VCaP (cell line): ENCODE results near the gene ZFAND3.

ENCODE experiments used
- H3K27ac ChIP-seq: fragments of 450-650 bp; 2 replicates; pipeline ENCODE4 v1.5.1; 2017
- CTCF ChIP-seq: fragments of 450-650 bp; conservative IDR thresholded peaks from 2 replicates; pipeline ENCODE4 v1.5.1; 2017; ENCODE audit warnings: mild to moderate bottlenecking, moderate library complexity

The ZFAND3 gene

GRCh38 chr6:37835923-37836322 lies 16.4 kb downstream of the ZFAND3 start:
- TF ChIP-seq CTCF: no peak
- H3K27ac ChIP-seq: no peak overlapping the region

- no peak for TF ChIP-seq CTCF
- no peak overlapping the region for H3K27ac ChIP-seq
These were observed 18.8 kb downstream of the ZFAND3 start for GRCh38 chr6:37838219-37838921.

DNA sequence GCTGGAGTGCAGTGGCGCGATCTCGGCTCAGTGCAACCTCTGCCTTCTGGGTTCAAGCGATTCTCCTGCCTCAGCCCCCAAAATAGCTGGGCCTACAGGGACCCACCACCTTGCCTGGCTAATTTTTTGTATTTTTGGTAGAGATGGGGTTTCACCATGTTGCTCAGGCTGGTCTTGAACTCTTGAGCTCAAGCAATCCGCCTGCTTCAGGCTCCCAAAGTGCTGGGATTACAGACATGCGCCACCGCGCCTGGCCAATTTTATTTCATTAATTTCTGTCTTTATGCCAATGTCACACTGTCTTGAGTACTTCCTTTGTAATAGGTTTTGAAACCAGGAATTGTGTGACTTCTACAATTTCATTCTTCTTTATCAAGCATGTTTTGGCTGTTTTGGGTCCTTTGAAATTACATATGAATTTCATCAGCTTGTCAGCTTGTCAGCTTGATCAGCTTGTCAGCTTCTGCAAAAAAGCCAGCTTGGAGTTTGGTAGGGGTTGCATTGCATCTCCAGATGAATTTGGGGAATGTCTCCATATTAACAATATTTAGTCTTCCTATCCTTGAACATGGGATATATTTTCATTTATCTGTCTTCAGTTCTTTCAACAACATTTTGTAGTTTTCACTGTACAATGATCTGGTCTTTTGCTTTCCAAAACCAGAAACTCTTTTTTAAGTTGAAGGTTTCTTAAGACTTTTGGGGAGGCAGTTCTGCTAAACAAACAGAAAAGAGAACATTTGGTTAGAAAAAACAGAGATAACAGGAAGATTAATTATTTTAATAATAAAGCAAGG lies 20.8 kb downstream of the ZFAND3 start:
- H3K27ac ChIP-seq: peak overlapping the region; percentile 40
- no peak for TF ChIP-seq CTCF

GRCh38 chr6:37840940-37841300 lies 21.4 kb downstream of the ZFAND3 start:
- no peak for TF ChIP-seq CTCF
- peak overlapping the region; percentile 40; the same call in 1 of the 2 replicates for H3K27ac ChIP-seq

DNA sequence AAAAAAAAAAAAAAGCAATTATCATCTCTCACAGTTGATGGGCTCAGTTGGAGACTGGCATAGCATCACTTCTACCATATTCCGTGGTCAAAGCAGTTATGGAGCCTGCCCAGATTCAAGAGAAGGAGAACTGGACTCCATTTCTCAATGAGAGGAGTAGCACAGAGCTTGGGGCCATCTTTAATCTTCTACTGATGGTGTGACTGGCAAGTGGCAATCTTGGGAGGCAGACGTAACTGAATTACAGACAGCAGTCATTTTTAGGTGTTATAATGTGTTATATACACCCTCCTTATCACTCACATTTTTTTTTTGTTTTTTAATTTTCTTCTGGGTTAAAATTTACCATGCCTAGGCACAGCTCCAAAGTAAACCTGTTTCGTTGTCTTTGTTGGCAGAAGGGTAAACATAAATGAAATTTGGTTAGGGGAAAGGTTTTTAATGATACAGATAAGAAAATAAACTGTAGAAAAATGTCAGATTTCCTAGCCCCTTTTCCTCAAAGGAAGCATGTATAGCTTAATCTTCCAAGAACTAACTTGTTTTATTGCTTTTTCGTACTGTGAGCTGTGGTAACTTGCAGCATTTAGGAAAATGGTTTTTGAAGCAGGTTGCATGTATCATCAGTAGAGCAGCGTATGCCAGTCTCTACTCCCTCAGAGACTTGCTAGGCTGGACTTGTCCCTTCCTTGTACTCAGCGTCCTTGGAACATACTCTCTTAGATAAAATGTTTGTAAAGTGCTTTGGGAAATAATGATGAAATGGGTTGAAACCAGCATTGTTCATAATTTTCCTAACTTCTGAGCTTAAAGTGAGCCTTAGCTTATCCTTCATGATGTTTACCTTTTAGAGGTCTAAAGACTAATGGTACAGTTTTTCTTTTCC lies 25.7 kb downstream of the ZFAND3 start:
- peak overlapping the region; percentile 91 for H3K27ac ChIP-seq
- TF ChIP-seq CTCF: no peak

- no peak for TF ChIP-seq CTCF
These were observed 26.4 kb downstream of the ZFAND3 start for GRCh38 chr6:37845930-37846329.

DNA sequence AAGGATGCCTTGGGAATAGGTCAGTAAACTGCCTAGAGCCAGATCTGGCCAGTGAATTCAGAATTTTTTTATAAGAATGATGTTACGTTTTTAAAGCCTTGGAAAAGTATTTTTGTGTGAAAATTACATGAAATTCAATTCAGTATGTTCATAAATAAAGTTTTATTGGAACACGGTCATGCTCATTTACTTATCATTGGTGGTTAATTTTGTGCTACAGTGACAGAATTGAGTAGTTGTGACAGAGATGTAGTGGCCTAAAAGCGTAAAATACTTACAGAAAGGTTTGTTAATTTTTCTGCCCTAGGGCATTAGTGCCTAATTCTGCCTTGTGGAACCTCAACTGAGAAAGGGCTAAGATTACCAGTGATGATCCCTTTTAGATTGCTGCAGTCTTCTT lies 28.2 kb downstream of the ZFAND3 start:
- peak overlapping the region; percentile 91 for H3K27ac ChIP-seq
- TF ChIP-seq CTCF: no peak

More at GRCh38 chr6:37845930-37846329, 26.4 kb downstream of the ZFAND3 start:
- H3K27ac ChIP-seq: peak overlapping the region; percentile 91
